Measurements from ENCODE around the gene CEP152. TPM values are rescaled to one million over a fixed set of nuclear protein-coding genes. Genes with fewer than 3 reads are reported as not detected.
"Not testable (repeated sequence)": the region's sequence is repeated elsewhere in the genome, so short reads cannot be mapped to it uniquely, and the experiment has no call there.

CEP152 gene
- total RNA-seq, 4 donors from 2014 or later: 3.1 to 8.3 (median 4.3) TPM

- 18 to 28% methylated on average over 6 of the region's 6 CpGs for WGBS, 2 donors
- no peak for TF ChIP-seq POLR2A (IDR thresholded peaks at IDR 0.05)
- peak in 5 of 6 experiments; percentile 33 to 53 (median 37) for TF ChIP-seq CTCF (IDR thresholded peaks at IDR 0.05)
Observed at GRCh38 chr15:48855501-48856440, 44.9 kb upstream of the CEP152 start.

GRCh38 chr15:48854434-48854833, 43.6 kb upstream of the CEP152 start:
- H3K27me3 ChIP-seq; H3K4me3 ChIP-seq; intact Hi-C loops (cut with DNase I); H3K27ac ChIP-seq; DNase-seq; H3K36me3 ChIP-seq; H3K4me1 ChIP-seq; H3K9me3 ChIP-seq: not testable (repeated sequence)
- 91 to 96% methylated on average over 3 of the region's 3 CpGs for WGBS, 2 donors

More at GRCh38 chr15:48855501-48856440, 44.9 kb upstream of the CEP152 start:
- no peaks in the 10 kb centered on the region for H3K27me3 ChIP-seq
- H3K27ac ChIP-seq: peak overlapping the region in 2 of 4 donors; percentile 6 to 15
- no peaks in the 10 kb centered on the region for H3K9me3 ChIP-seq
- no peak overlapping the region for H3K4me3 ChIP-seq
- intact Hi-C loops (cut with DNase I): no loop called here
- no peak for DNase-seq
- no peaks in the 10 kb centered on the region for H3K36me3 ChIP-seq
- H3K4me1 ChIP-seq: no peaks in the 10 kb centered on the region

GRCh38 chr15:48851956-48852355, 41.1 kb upstream of the CEP152 start:
- intact Hi-C loops (cut with DNase I): no loop called here
- Histone ChIP-seq H3K4me3 (no peak overlapping the region), H3K4me1 (no peaks in the 10 kb centered on the region), H3K27ac (no peak overlapping the region), H3K36me3 (no peaks in the 10 kb centered on the region), H3K9me3 (no peaks in the 10 kb centered on the region), H3K27me3 (no peaks in the 10 kb centered on the region)
- DNase-seq: no peak
- TF ChIP-seq POLR2A (IDR thresholded peaks at IDR 0.05) (no peak), CTCF (IDR thresholded peaks at IDR 0.05) (no peak)

- H3K27ac ChIP-seq: no peak overlapping the region
- H3K4me1 ChIP-seq: no peaks in the 10 kb centered on the region
- no peak for DNase-seq
- H3K36me3 ChIP-seq: no peaks in the 10 kb centered on the region
- no peaks in the 10 kb centered on the region for H3K9me3 ChIP-seq
- no peak overlapping the region for H3K4me3 ChIP-seq
- no peaks in the 10 kb centered on the region for H3K27me3 ChIP-seq
- intact Hi-C loops (cut with DNase I): no loop called here
- TF ChIP-seq POLR2A (IDR thresholded peaks at IDR 0.05): no peak
- TF ChIP-seq CTCF (IDR thresholded peaks at IDR 0.05): no peak
- 65 to 78% methylated on average over 2 of the region's 2 CpGs for WGBS, 2 donors
Observed at GRCh38 chr15:48850648-48851047, 39.8 kb upstream of the CEP152 start.

GRCh38 chr15:48845123-48845522, 34.3 kb upstream of the CEP152 start:
- intact Hi-C loops (cut with DNase I): no loop called here

More at GRCh38 chr15:48845123-48845522, 34.3 kb upstream of the CEP152 start:
- TF ChIP-seq CTCF (IDR thresholded peaks at IDR 0.05): no peak
- TF ChIP-seq POLR2A (IDR thresholded peaks at IDR 0.05): no peak
- Histone ChIP-seq H3K4me1 (no peaks in the 10 kb centered on the region), H3K27me3 (no peaks in the 10 kb centered on the region), H3K27ac (no peak overlapping the region), H3K36me3 (no peaks in the 10 kb centered on the region), H3K9me3 (no peaks in the 10 kb centered on the region), H3K4me3 (no peak overlapping the region)
- WGBS, 2 donors: 44 to 45% methylated on average over 1 of the region's 1 CpG
- DNase-seq: no peak
